Fibroblast of pulmonary artery (primary cell): ENCODE results near the gene UCHL1.

Source experiments
- DNase-seq: peaks from one replicate; pipeline ENCODE4 v3.0.0-alpha.2; 2010; ENCODE audit warnings: low read depth
- H3K4me3 ChIP-seq: replicated peaks from 2 replicates; pipeline ENCODE4 v1.5.1; 2011; ENCODE audit warnings: low read depth, mild to moderate bottlenecking, control low read depth, low read length, moderate library complexity
- CTCF ChIP-seq: IDR thresholded peaks from 2 replicates; pipeline ENCODE4 v1.5.1; 2011; ENCODE audit warnings: mild to moderate bottlenecking, control low read depth, low read length, inconsistent platforms; ENCODE audit errors: missing control alignments

UCHL1 gene

GRCh38 chr4:41232856-41233255, 23.9 kb upstream of the UCHL1 start:
- no peak for TF ChIP-seq CTCF

GRCh38 chr4:41236032-41236431, 20.7 kb upstream of the UCHL1 start:
- H3K4me3 ChIP-seq: no peak overlapping the region
- DNase-seq: no peak
- TF ChIP-seq CTCF: no peak

More at GRCh38 chr4:41232856-41233255, 23.9 kb upstream of the UCHL1 start:
- H3K4me3 ChIP-seq: no peak overlapping the region
- DNase-seq: no peak

GRCh38 chr4:41236508-41236907, 20.2 kb upstream of the UCHL1 start:
- DNase-seq: no peak
- H3K4me3 ChIP-seq: no peak overlapping the region
- TF ChIP-seq CTCF: no peak

- H3K4me3 ChIP-seq: no peak overlapping the region
- no peak for DNase-seq
- TF ChIP-seq CTCF: no peak
These were observed 14.8 kb upstream of the UCHL1 start for GRCh38 chr4:41241919-41242318.

- no peak for TF ChIP-seq CTCF
- H3K4me3 ChIP-seq: no peak overlapping the region
- DNase-seq: no peak
These were observed 10.7 kb upstream of the UCHL1 start for GRCh38 chr4:41245983-41246382.

- TF ChIP-seq CTCF: no peak
- DNase-seq: peak; percentile 49
- H3K4me3 ChIP-seq: peak overlapping the region; percentile 67
These were observed 493 bp upstream of the UCHL1 start for GRCh38 chr4:41256131-41256739.

GRCh38 chr4:41257257-41257901, 651 bp downstream of the UCHL1 start:
- peak overlapping the region; percentile 67 for H3K4me3 ChIP-seq
- no peak for TF ChIP-seq CTCF
- peak; percentile 45 for DNase-seq
